Kidney (tissue), 14 donors: ENCODE measurements around the gene AP2B1. TPM values are rescaled to one million over a fixed set of nuclear protein-coding genes. Genes with fewer than 3 reads are reported as not detected.
A peak's percentile ranks its signal among the peaks of the same experiment; 100 is the strongest.

Experiments
- DNase-seq, 5 donors: peaks; one replicate each; pipeline ENCODE4 v3.0.0-alpha.2; 2013 to 2020
- FAIRE-seq: peaks from 2 replicates; lab custom pipeline; 2012; peaks lifted over from hg19 to GRCh38; lab: Jason Lieb, UNC
- H3K27ac ChIP-seq, 2 donors: one replicate each; pipeline ENCODE4 v1.7.0; 2013; ENCODE audit warnings: low read depth in 2 of 2, low read length in 2 of 2, inconsistent platforms in 1 of 2
- H3K27me3 ChIP-seq: one replicate; pipeline ENCODE4 v1.7.1; 2013; ENCODE audit warnings: low read length, inconsistent platforms; ENCODE audit not compliant: control insufficient read depth, insufficient read depth
- H3K36me3 ChIP-seq, 3 donors: one replicate each; pipeline versions ENCODE4 v1.7.0 to v1.7.1; 2013; ENCODE audit warnings: low read length in 3 of 3, control low read depth in 1 of 3, inconsistent platforms in 1 of 3; ENCODE audit not compliant: insufficient read depth in 3 of 3, control insufficient read depth in 2 of 3
- H3K4me1 ChIP-seq, 3 donors: one replicate each; pipeline versions ENCODE4 v1.7.0 to v1.7.1; 2013; ENCODE audit warnings: low read length in 3 of 3, inconsistent platforms in 1 of 3, low read depth in 1 of 3; ENCODE audit not compliant: control insufficient read depth in 2 of 3, insufficient read depth in 2 of 3
- H3K4me3 ChIP-seq, 3 donors: one replicate each; pipeline versions ENCODE4 v1.7.0 to v1.8.1; 2013; ENCODE audit warnings: low read length in 3 of 3, control low read depth in 1 of 3, inconsistent platforms in 1 of 3
- H3K9ac ChIP-seq, 3 donors: one replicate each; pipeline versions ENCODE4 v1.7.0 to v1.7.1; 2013; ENCODE audit warnings: low read length in 3 of 3, control low read depth in 1 of 3, inconsistent platforms in 1 of 3
- H3K9me3 ChIP-seq, 3 donors: one replicate each; pipeline versions ENCODE4 v1.7.0 to v1.7.1; 2013; ENCODE audit warnings: low read length in 3 of 3, control low read depth in 1 of 3, inconsistent platforms in 1 of 3; ENCODE audit not compliant: control insufficient read depth in 2 of 3, insufficient read depth in 1 of 3
- intact Hi-C: fragments of 100-400 bp; cut with DNase I; formaldehyde crosslinking; loops from one replicate; pipeline ENCODE4 v1.11.1; 2022
- polyA plus RNA-seq: library from polyadenylated mRNA; stranded (reverse); fragments of 350-450 nt; fragmentation: Illumina TruSeq; extraction: RNeasy Lipid Tissue Mini Kit (QIAGEN cat#74804); gene quantifications from one replicate; pipeline ENCODE4 v1.2.3, GENCODE V29; 2014; ENCODE audit warnings: low read depth, low replicate concordance; ENCODE audit not compliant: insufficient read depth
- total RNA-seq: library from RNA; stranded (reverse); fragmentation: NEBNext Ultra II Directional; extraction: Animal tissue kit (Norgen Biotek cat#: 25700); gene quantifications from one replicate; pipeline ENCODE4 v1.2.1, GENCODE V29; 2021
- TF ChIP-seq, protein P1 (sequence below): IDR thresholded peaks from 3 replicates; pipeline ENCODE4 v1.5.1; 2012; ENCODE audit warnings: mild to moderate bottlenecking, moderate library complexity, borderline replicate concordance; ENCODE audit not compliant: insufficient read depth; ENCODE audit errors: extremely low read depth
- donor health status: control.
- donor health status: control.
- donor health status: control.
- donor health status: control.
- donor health status: control.
- donor health status: DM: yes; HTN: yes; CAD: no.
- donor health status: Normal renal cell carcinoma (clear cell type).

The AP2B1 gene
- total and polyA plus RNA-seq, 2 donors from 2014 or later, result 74.0 to 242 TPM

DNA sequence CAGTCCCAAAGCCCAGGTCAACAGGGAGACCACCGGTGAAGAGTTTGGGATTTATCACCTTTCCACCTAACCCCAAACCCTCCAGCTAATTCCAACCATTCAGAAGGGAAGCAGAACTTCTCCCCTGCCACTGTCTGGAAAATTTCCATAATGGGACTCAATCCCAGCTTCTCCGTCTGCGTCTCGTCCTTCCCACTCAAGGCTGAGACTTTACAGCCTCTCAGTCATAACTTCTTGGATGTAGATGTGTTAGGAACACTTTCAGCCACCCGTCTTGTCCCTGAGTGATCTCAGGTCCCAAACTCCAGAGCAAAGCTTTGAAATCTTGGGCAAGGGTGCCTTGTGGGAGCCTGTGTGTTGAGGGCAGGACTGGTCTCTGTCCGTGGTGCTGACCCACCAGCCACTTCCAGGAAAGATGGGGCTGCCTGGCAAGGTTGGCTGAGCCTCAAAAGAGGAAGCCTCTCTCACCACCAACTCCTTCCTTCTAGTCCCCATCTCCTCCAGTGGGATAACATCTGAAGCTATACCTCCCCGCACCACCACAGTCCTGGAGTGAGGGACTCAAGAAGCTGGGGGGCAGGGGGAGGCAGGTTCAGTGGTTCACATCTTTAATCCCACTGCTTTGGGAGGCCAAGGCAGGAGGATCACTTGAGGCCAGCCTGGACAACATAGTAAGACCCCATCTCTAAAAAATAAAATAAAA, 156.7 kb downstream of the AP2B1 start:
- Histone ChIP-seq H3K36me3 (no peaks in the 10 kb centered on the region), H3K4me1 (peaks cover 0 to 8% (median 0%) of the 10 kb centered on the region in 3 donors), H3K27ac (no peak overlapping the region), H3K9ac (no peak overlapping the region), H3K9me3 (no peaks in the 10 kb centered on the region), H3K4me3 (no peak overlapping the region), H3K27me3 (peaks cover 13% of the 10 kb centered on the region)
- FAIRE-seq (no peak), DNase-seq (peak; percentile 48 to 70 (median 66))
- intact Hi-C loops, result loop anchor here (10.0 kb wide), 1 partner anchor 129 kb away; no protein-coding TSS in a partner anchor
- TF ChIP-seq, protein P1, sequence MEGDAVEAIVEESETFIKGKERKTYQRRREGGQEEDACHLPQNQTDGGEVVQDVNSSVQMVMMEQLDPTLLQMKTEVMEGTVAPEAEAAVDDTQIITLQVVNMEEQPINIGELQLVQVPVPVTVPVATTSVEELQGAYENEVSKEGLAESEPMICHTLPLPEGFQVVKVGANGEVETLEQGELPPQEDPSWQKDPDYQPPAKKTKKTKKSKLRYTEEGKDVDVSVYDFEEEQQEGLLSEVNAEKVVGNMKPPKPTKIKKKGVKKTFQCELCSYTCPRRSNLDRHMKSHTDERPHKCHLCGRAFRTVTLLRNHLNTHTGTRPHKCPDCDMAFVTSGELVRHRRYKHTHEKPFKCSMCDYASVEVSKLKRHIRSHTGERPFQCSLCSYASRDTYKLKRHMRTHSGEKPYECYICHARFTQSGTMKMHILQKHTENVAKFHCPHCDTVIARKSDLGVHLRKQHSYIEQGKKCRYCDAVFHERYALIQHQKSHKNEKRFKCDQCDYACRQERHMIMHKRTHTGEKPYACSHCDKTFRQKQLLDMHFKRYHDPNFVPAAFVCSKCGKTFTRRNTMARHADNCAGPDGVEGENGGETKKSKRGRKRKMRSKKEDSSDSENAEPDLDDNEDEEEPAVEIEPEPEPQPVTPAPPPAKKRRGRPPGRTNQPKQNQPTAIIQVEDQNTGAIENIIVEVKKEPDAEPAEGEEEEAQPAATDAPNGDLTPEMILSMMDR, result no peak

DNA sequence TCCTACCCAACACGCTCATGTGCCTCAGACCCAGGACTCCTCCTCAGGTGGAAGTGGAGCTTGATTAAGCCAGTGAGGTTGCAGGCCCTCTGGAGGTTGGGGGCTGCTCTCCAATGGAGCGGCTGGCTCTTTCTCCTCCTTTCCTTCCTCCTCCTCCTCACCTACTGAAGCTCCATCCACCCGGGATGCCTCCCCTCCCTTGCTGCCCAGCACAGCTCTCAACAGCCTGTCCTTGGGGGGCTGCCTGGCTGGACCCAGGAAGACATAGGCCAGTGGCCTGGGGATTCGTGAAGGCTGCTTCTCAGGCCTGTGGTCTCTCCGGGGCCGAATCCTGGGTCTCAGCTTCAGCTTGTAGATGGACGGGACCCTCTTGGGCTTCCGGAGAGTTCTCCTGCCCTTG, 157.7 kb downstream of the AP2B1 start:
- H3K9ac ChIP-seq, result no peak overlapping the region
- no peak overlapping the region for H3K27ac ChIP-seq
- H3K27me3 ChIP-seq, result peaks cover 13% of the 10 kb centered on the region
- intact Hi-C loops, result loop anchor here (10.0 kb wide), 1 partner anchor 130 kb away; no protein-coding TSS in a partner anchor
- FAIRE-seq, result no peak
- TF ChIP-seq, protein P1, result no peak
- peaks cover 0 to 9% (median 0%) of the 10 kb centered on the region in 3 donors for H3K4me1 ChIP-seq
- H3K4me3 ChIP-seq, result no peak overlapping the region
- peak in 1 of 5 donors; percentile 53 for DNase-seq
- no peaks in the 10 kb centered on the region for H3K9me3 ChIP-seq
- no peaks in the 10 kb centered on the region for H3K36me3 ChIP-seq

GRCh38 chr17:35745246-35745645, 158.1 kb downstream of the AP2B1 start:
- Histone ChIP-seq H3K27me3 (peaks cover 13% of the 10 kb centered on the region), H3K9me3 (no peaks in the 10 kb centered on the region), H3K4me3 (no peak overlapping the region), H3K27ac (no peak overlapping the region), H3K36me3 (no peaks in the 10 kb centered on the region), H3K9ac (no peak overlapping the region), H3K4me1 (peaks cover 0 to 9% (median 0%) of the 10 kb centered on the region in 3 donors)
- peak in 1 of 5 donors; percentile 47 for DNase-seq
- intact Hi-C loops, result loop anchor here (10.0 kb wide), 1 partner anchor 130 kb away; no protein-coding TSS in a partner anchor
- FAIRE-seq, result no peak
- TF ChIP-seq, protein P1, result no peak
